Measurements from ENCODE around the gene KIF15.

KIF15 gene

DNA sequence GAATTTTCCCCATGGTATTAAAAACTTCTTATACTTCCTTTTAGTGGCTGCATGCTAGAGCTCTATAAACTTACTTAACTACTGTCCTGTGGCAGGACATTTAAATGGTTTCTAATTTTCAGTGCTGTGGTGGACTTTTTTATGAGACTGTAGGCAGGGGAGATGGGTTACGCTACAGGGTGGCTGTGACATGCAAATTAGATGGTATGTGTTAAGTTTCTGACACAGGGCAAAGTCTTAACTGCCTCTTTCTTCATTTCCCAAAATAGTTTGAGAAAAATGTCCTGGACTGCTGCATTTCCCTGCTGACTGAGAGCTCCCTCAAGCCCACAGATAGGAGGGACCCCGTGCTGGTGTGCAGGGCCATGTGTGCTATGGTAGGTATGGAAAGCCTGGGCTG is 134.8 kb downstream of the KIF15 start:
- Histone ChIP-seq H3K4me2 (no peak overlapping the region), H2AFZ (ENCODE audit: low read depth) (no peak overlapping the region)
- no peak for TF ChIP-seq CTCF (conservative IDR thresholded peaks at IDR 0.05; ENCODE audit: low read depth, low read length)

GRCh38 chr3:44899683-44900367 is 138.2 kb downstream of the KIF15 start:
- Histone ChIP-seq H3K79me2 (ENCODE audit: insufficient read depth, low read depth) (no peaks in the 10 kb centered on the region), H3K36me3 (ENCODE audit: insufficient read depth) (no peaks in the 10 kb centered on the region), H2AFZ (ENCODE audit: low read depth) (no peak overlapping the region), H3K9ac (no peak overlapping the region), H3K27me3 (ENCODE audit: insufficient read depth, low read depth) (no peaks in the 10 kb centered on the region), H3K4me1 (ENCODE audit: low read depth, poor library complexity, severe bottlenecking) (no peaks in the 10 kb centered on the region), H3K27ac (no peak overlapping the region), H3K4me2 (no peak overlapping the region), H3K4me3 (IDR thresholded peaks at IDR 0.05; ENCODE audit: insufficient read depth, low read depth, low read length) (no peak overlapping the region), H4K20me1 (ENCODE audit: insufficient read depth) (no peaks in the 10 kb centered on the region)
- TF ChIP-seq CTCF (conservative IDR thresholded peaks at IDR 0.05; ENCODE audit: low read depth, low read length) = no peak

More for the DNA sequence above, 134.8 kb downstream of the KIF15 start:
- Histone ChIP-seq H3K4me3 (IDR thresholded peaks at IDR 0.05; ENCODE audit: insufficient read depth, low read depth, low read length) (no peak overlapping the region), H3K27ac (no peak overlapping the region), H3K79me2 (ENCODE audit: insufficient read depth, low read depth) (no peaks in the 10 kb centered on the region), H3K36me3 (ENCODE audit: insufficient read depth) (no peaks in the 10 kb centered on the region), H3K9ac (no peak overlapping the region), H4K20me1 (ENCODE audit: insufficient read depth) (no peaks in the 10 kb centered on the region), H3K27me3 (ENCODE audit: insufficient read depth, low read depth) (no peaks in the 10 kb centered on the region), H3K4me1 (ENCODE audit: low read depth, poor library complexity, severe bottlenecking) (no peaks in the 10 kb centered on the region)

DNA sequence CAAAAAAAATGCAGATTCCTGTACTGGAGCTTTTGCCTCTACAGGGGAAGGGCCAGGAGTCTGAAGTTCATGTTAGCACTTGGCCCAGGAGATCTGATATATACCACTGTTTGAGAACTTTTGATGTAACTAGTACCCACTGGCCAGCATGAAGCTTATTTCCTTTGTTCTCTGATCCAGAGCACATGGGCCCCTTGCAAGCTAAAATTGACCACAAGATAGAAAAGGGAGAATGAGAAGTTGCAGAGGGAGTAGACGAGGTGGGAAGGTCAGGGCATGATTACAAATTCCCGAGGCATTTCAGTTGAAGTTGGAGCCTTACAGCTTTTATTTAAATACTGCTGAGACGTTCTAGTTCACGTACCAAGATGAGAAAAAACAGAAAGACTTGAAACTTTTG is 141.0 kb downstream of the KIF15 start:
- H3K27ac ChIP-seq = no peak overlapping the region
- no peak overlapping the region for H3K4me3 ChIP-seq (IDR thresholded peaks at IDR 0.05; ENCODE audit: insufficient read depth, low read depth, low read length)

More for the DNA sequence above, 141.0 kb downstream of the KIF15 start:
- no peaks in the 10 kb centered on the region for H3K36me3 ChIP-seq (ENCODE audit: insufficient read depth)
- H3K9ac ChIP-seq = no peak overlapping the region
- H4K20me1 ChIP-seq (ENCODE audit: insufficient read depth) = no peaks in the 10 kb centered on the region
- H3K4me2 ChIP-seq = no peak overlapping the region
- H2AFZ ChIP-seq (ENCODE audit: low read depth) = no peak overlapping the region
- no peaks in the 10 kb centered on the region for H3K27me3 ChIP-seq (ENCODE audit: insufficient read depth, low read depth)
- no peaks in the 10 kb centered on the region for H3K79me2 ChIP-seq (ENCODE audit: insufficient read depth, low read depth)
- no peaks in the 10 kb centered on the region for H3K4me1 ChIP-seq (ENCODE audit: low read depth, poor library complexity, severe bottlenecking)
- no peak for TF ChIP-seq CTCF (conservative IDR thresholded peaks at IDR 0.05; ENCODE audit: low read depth, low read length)
